Activated CD4-positive, alpha-beta T cell treated with anti-CD3 and anti-CD28 coated beads, Interleukin-2, amount 50 U/mL, for 48 hours (primary cell): ENCODE data around the gene SLC22A25.

Source experiments
- DNase-seq, 2 experiments: peaks; one replicate each; pipeline ENCODE4 v3.0.0-alpha.2; 2020

Gene SLC22A25

GRCh38 chr11:63229815-63230214 lies 13.6 kb downstream of the SLC22A25 start:
- DNase-seq = no peak

GRCh38 chr11:63227521-63228107 lies 15.8 kb downstream of the SLC22A25 start:
- no peak for DNase-seq

- DNase-seq = no peak
Observed at GRCh38 chr11:63226488-63227114, 16.8 kb downstream of the SLC22A25 start.

GRCh38 chr11:63214093-63214492 lies 29.3 kb downstream of the SLC22A25 start:
- DNase-seq = no peak

GRCh38 chr11:63212742-63213141 lies 30.7 kb downstream of the SLC22A25 start:
- no peak for DNase-seq

- DNase-seq = no peak
Observed at GRCh38 chr11:63210111-63210510, 33.3 kb downstream of the SLC22A25 start.
